Upper lobe of left lung (tissue), 4 donors: ENCODE measurements around the gene SEMA7A.

Source experiments
- CTCF ChIP-seq, 6 experiments: fragments of 450-650 bp in 4 of 6; fragments of 200-600 bp in 2 of 6; sonication (generic) in 2 of 6; IDR thresholded peaks; one replicate each; pipeline ENCODE4 v1.5.1; 2016 to 2019; ENCODE audit warnings: antibody characterized with exemption in 6 of 6
- POLR2A ChIP-seq, 4 donors: fragments of 450-650 bp; IDR thresholded peaks; one replicate each; pipeline ENCODE4 v1.5.1; 2016 to 2017; ENCODE audit warnings: antibody characterized with exemption in 4 of 4, mild to moderate bottlenecking in 2 of 4

- TF ChIP-seq POLR2A (IDR thresholded peaks at IDR 0.05), result no peak
- no peak for TF ChIP-seq CTCF (IDR thresholded peaks at IDR 0.05)
These were observed 52.6 kb downstream of the SEMA7A start for GRCh38 chr15:74381190-74381453.
